ENCODE measurements around the gene CRB1.

GRCh38 chr1:197319631-197320030 is 51.6 kb downstream of the CRB1 start:
- TF ChIP-seq CTCF (conservative IDR thresholded peaks at IDR 0.05; ENCODE audit: low read depth in 2 of 2) (no peak), EZH2 (IDR thresholded peaks at IDR 0.05; ENCODE audit: low read depth, unreplicated experiment) (no peak)
